ENCODE measurements around the gene PARD6G.

Gene PARD6G

GRCh38 chr18:80136679-80137078 lies 110.6 kb downstream of the PARD6G start:
- no peak for TF ChIP-seq CTCF (IDR thresholded peaks at IDR 0.05; ENCODE audit: low read depth, low read length, missing control alignments)
- Histone ChIP-seq H3K4me3 (ENCODE audit: low read depth, low read length) (no peak overlapping the region), H3K36me3 (replicated peaks) (peaks cover 41% of the 10 kb centered on the region), H3K27ac (no peak overlapping the region), H3K27me3 (replicated peaks) (no peaks in the 10 kb centered on the region)
- no peak for DNase-seq
- in situ Hi-C loops (cut with HindIII; ENCODE audit: low pct_ligation_motif_present, low sequenced_read_pairs) = no loop called here

- no peaks in the 10 kb centered on the region for H3K27me3 ChIP-seq (replicated peaks)
- no peak overlapping the region for H3K27ac ChIP-seq
- DNase-seq = no peak
- TF ChIP-seq CTCF (IDR thresholded peaks at IDR 0.05; ENCODE audit: low read depth, low read length, missing control alignments) = no peak
- H3K36me3 ChIP-seq (replicated peaks) = peaks cover 39% of the 10 kb centered on the region
- in situ Hi-C loops (cut with HindIII; ENCODE audit: low pct_ligation_motif_present, low sequenced_read_pairs) = no loop called here
- no peak overlapping the region for H3K4me3 ChIP-seq (ENCODE audit: low read depth, low read length)
Measured at GRCh38 chr18:80135136-80135535, 112.2 kb downstream of the PARD6G start.

- in situ Hi-C loops (cut with HindIII; ENCODE audit: low pct_ligation_motif_present, low sequenced_read_pairs) = no loop called here
- no peak for TF ChIP-seq CTCF (IDR thresholded peaks at IDR 0.05; ENCODE audit: low read depth, low read length, missing control alignments)
Measured at GRCh38 chr18:80133124-80133523, 114.2 kb downstream of the PARD6G start.

GRCh38 chr18:80132180-80132812 lies 115.0 kb downstream of the PARD6G start:
- no peak for DNase-seq
- Histone ChIP-seq H3K4me3 (ENCODE audit: low read depth, low read length) (no peak overlapping the region), H3K27me3 (replicated peaks) (no peaks in the 10 kb centered on the region), H3K27ac (no peak overlapping the region), H3K36me3 (replicated peaks) (peaks cover 19% of the 10 kb centered on the region)
- in situ Hi-C loops (cut with HindIII; ENCODE audit: low pct_ligation_motif_present, low sequenced_read_pairs) = no loop called here
- no peak for TF ChIP-seq CTCF (IDR thresholded peaks at IDR 0.05; ENCODE audit: low read depth, low read length, missing control alignments)

More at GRCh38 chr18:80133124-80133523, 114.2 kb downstream of the PARD6G start:
- Histone ChIP-seq H3K4me3 (ENCODE audit: low read depth, low read length) (no peak overlapping the region), H3K36me3 (replicated peaks) (peaks cover 28% of the 10 kb centered on the region), H3K27ac (no peak overlapping the region), H3K27me3 (replicated peaks) (no peaks in the 10 kb centered on the region)
- no peak for DNase-seq

- no peak for DNase-seq
- Histone ChIP-seq H3K27ac (no peak overlapping the region), H3K36me3 (replicated peaks) (peaks cover 7% of the 10 kb centered on the region), H3K27me3 (replicated peaks) (no peaks in the 10 kb centered on the region), H3K4me3 (ENCODE audit: low read depth, low read length) (no peak overlapping the region)
- in situ Hi-C loops (cut with HindIII; ENCODE audit: low pct_ligation_motif_present, low sequenced_read_pairs) = no loop called here
- no peak for TF ChIP-seq CTCF (IDR thresholded peaks at IDR 0.05; ENCODE audit: low read depth, low read length, missing control alignments)
Measured at GRCh38 chr18:80130555-80130954, 116.8 kb downstream of the PARD6G start.

Measured in brain microvascular endothelial cell (primary cell).